Breast epithelium (tissue), 4 donors: Measurements from ENCODE around the gene FAT1. TPM values are rescaled to one million over a fixed set of nuclear protein-coding genes. Genes with fewer than 3 reads are reported as not detected.

Source experiments
- DNase-seq, 2 donors: peaks; one replicate each; pipeline ENCODE4 v3.0.0-alpha.2; 2019; ENCODE audit warnings: low spot score in 2 of 2
- H3K27ac ChIP-seq, 2 donors: fragments of 200-600 bp; sonication (generic) in 1 of 2; one replicate each; pipeline ENCODE4 v1.5.1; 2016 to 2019; ENCODE audit warnings: mild to moderate bottlenecking in 1 of 2
- H3K27me3 ChIP-seq, 2 donors: fragments of 200-600 bp; sonication (generic) in 1 of 2; one replicate each; pipeline versions ENCODE4 v1.5.1 to v1.6.0; 2017 to 2019; ENCODE audit warnings: control low read depth in 1 of 2, mild to moderate bottlenecking in 1 of 2
- H3K36me3 ChIP-seq: fragments of 200-600 bp; one replicate; pipeline ENCODE4 v1.5.1; 2019
- H3K4me1 ChIP-seq, 2 donors: fragments of 200-600 bp; sonication (generic); one replicate each; pipeline ENCODE4 v1.5.1; 2016 to 2019; ENCODE audit warnings: control low read depth in 1 of 2
- H3K4me3 ChIP-seq, 3 donors: fragments of 200-600 bp; sonication (generic); 1 replicate in 2 of 3; 2 replicates in 1 of 3; pipeline ENCODE4 v1.5.1; 2016 to 2019; ENCODE audit warnings: mild to moderate bottlenecking in 3 of 3, moderate library complexity in 2 of 3
- H3K9me3 ChIP-seq, 2 donors: fragments of 200-600 bp; sonication (generic) in 1 of 2; one replicate each; pipeline ENCODE4 v1.5.1; 2016 to 2019; ENCODE audit warnings: control low read depth in 1 of 2
- POLR2A ChIP-seq: fragments of 450-650 bp; IDR thresholded peaks from one replicate; pipeline ENCODE4 v1.6.1; 2016; ENCODE audit warnings: antibody characterized with exemption, mild to moderate bottlenecking, moderate library complexity
- POLR2AphosphoS5 ChIP-seq, 3 donors: sonication (generic); formaldehyde crosslinking; IDR thresholded peaks; one replicate each; pipeline ENCODE4 v1.6.1; 2017; ENCODE audit warnings: antibody characterized with exemption in 3 of 3
- intact Hi-C: fragments of 100-400 bp; cut with DNase I; formaldehyde crosslinking; loops from one replicate; pipeline ENCODE4 v1.15.1; 2023; ENCODE audit warnings: low total_unique reads
- total RNA-seq, 3 donors: library from RNA; depleted of rRNA; stranded (reverse); fragments of >200 nt; gene quantifications; one replicate each; pipeline ENCODE4 v1.1.0, GENCODE V29; 2016
- TF ChIP-seq, protein P1 (sequence below), 3 donors: fragments of 450-650 bp; IDR thresholded peaks; one replicate each; pipeline ENCODE4 v1.5.1; 2016 to 2017; ENCODE audit warnings: antibody characterized with exemption in 3 of 3, mild to moderate bottlenecking in 3 of 3, moderate library complexity in 3 of 3

The FAT1 gene
- total RNA-seq, 3 donors from 2014 or later, result 54.2 to 125 (median 87.2) TPM

GRCh38 chr4:186593587-186593973, 130.1 kb downstream of the FAT1 start:
- no peaks in the 10 kb centered on the region for H3K9me3 ChIP-seq
- H3K36me3 ChIP-seq, result peaks cover 6% of the 10 kb centered on the region
- H3K27me3 ChIP-seq, result no peaks in the 10 kb centered on the region
- TF ChIP-seq POLR2AphosphoS5 (IDR thresholded peaks at IDR 0.05), result no peak
- TF ChIP-seq POLR2A, result no peak
- TF ChIP-seq, protein P1, sequence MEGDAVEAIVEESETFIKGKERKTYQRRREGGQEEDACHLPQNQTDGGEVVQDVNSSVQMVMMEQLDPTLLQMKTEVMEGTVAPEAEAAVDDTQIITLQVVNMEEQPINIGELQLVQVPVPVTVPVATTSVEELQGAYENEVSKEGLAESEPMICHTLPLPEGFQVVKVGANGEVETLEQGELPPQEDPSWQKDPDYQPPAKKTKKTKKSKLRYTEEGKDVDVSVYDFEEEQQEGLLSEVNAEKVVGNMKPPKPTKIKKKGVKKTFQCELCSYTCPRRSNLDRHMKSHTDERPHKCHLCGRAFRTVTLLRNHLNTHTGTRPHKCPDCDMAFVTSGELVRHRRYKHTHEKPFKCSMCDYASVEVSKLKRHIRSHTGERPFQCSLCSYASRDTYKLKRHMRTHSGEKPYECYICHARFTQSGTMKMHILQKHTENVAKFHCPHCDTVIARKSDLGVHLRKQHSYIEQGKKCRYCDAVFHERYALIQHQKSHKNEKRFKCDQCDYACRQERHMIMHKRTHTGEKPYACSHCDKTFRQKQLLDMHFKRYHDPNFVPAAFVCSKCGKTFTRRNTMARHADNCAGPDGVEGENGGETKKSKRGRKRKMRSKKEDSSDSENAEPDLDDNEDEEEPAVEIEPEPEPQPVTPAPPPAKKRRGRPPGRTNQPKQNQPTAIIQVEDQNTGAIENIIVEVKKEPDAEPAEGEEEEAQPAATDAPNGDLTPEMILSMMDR (IDR thresholded peaks at IDR 0.05), result no peak
- no peak overlapping the region for H3K4me3 ChIP-seq
- no peak for DNase-seq
- intact Hi-C loops, result no loop called here
- H3K4me1 ChIP-seq, result no peaks in the 10 kb centered on the region
- H3K27ac ChIP-seq, result no peak overlapping the region

DNA sequence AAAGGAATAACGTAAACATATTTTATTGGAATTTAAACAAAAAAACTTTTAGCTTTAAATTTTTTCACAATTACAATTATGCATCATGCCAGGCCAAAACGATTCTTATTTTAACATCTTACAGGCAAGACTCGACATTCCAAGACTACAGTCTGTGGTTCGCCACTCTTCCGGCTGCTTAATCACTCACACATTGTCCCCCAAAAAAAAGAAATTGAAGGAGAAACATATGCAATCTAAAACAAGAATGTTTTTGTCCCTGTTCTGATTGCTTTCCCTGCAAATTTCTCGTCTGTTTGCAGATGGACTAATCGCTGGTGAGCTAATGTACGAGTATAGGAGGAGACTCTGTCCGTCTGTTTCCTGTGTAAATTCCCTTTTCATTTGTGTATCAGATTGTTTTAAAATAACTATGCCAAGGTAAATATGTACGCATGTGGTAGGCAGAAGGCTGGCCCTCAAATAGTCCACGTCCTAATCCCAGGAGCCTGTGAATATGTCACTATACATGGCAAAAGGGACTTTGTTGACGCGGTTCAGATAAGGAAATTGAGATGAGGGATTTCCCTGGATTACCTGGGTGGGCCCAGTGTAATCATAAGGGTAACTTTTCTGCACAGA, 130.6 kb downstream of the FAT1 start:
- H3K9me3 ChIP-seq, result no peaks in the 10 kb centered on the region
- no peak overlapping the region for H3K27ac ChIP-seq
- DNase-seq, result no peak
- H3K27me3 ChIP-seq, result no peaks in the 10 kb centered on the region
- H3K36me3 ChIP-seq, result peaks cover 6% of the 10 kb centered on the region
- no peaks in the 10 kb centered on the region for H3K4me1 ChIP-seq
- intact Hi-C loops, result no loop called here
- no peak overlapping the region for H3K4me3 ChIP-seq
- TF ChIP-seq POLR2AphosphoS5 (IDR thresholded peaks at IDR 0.05) (no peak), POLR2A (no peak)
- TF ChIP-seq, protein P1 (IDR thresholded peaks at IDR 0.05), result no peak

DNA sequence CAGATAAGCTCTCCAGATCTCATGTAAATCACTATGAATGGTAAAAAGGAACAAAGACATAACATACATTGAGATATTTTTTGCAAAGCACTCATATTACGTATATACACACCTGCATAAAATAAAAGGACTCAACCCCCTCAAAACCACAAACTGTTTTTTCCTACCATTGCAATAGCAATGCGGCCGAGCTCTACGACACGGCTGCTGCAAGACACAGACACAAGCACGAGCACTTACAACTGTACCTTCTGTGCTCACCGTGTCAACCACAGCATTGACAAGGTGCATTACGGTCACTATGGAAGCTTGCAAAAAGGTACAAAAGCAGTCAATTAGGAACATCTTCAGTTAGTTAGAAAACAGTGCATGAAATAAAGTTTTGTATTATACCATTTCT, 131.2 kb downstream of the FAT1 start:
- Histone ChIP-seq H3K36me3 (peaks cover 6% of the 10 kb centered on the region), H3K4me1 (no peaks in the 10 kb centered on the region), H3K4me3 (no peak overlapping the region), H3K27ac (no peak overlapping the region), H3K9me3 (no peaks in the 10 kb centered on the region), H3K27me3 (no peaks in the 10 kb centered on the region)
- no peak for DNase-seq
- intact Hi-C loops, result no loop called here
- no peak for TF ChIP-seq POLR2A
- no peak for TF ChIP-seq POLR2AphosphoS5 (IDR thresholded peaks at IDR 0.05)
- TF ChIP-seq, protein P1 (IDR thresholded peaks at IDR 0.05), result no peak

GRCh38 chr4:186591651-186592050, 132.0 kb downstream of the FAT1 start:
- no peak overlapping the region for H3K27ac ChIP-seq
- DNase-seq, result no peak
- intact Hi-C loops, result no loop called here
- no peaks in the 10 kb centered on the region for H3K4me1 ChIP-seq
- H3K27me3 ChIP-seq, result no peaks in the 10 kb centered on the region
- no peaks in the 10 kb centered on the region for H3K9me3 ChIP-seq
- peaks cover 2% of the 10 kb centered on the region for H3K36me3 ChIP-seq
- TF ChIP-seq, protein P1 (IDR thresholded peaks at IDR 0.05), result no peak
- TF ChIP-seq POLR2A (no peak), POLR2AphosphoS5 (IDR thresholded peaks at IDR 0.05) (no peak)
- no peak overlapping the region for H3K4me3 ChIP-seq

- TF ChIP-seq POLR2AphosphoS5 (IDR thresholded peaks at IDR 0.05) (no peak), POLR2A (no peak)
- TF ChIP-seq, protein P1 (IDR thresholded peaks at IDR 0.05), result no peak
- DNase-seq, result no peak
- intact Hi-C loops, result no loop called here
- no peaks in the 10 kb centered on the region for H3K36me3 ChIP-seq
- no peaks in the 10 kb centered on the region for H3K4me1 ChIP-seq
- H3K27me3 ChIP-seq, result no peaks in the 10 kb centered on the region
- no peaks in the 10 kb centered on the region for H3K9me3 ChIP-seq
- no peak overlapping the region for H3K4me3 ChIP-seq
- H3K27ac ChIP-seq, result no peak overlapping the region
These were observed 135.2 kb downstream of the FAT1 start for GRCh38 chr4:186588503-186588902.
